GM12878 (cell line): ENCODE data around the gene DBN1. TPM values are rescaled to one million over a fixed set of nuclear protein-coding genes. Genes with fewer than 3 reads are reported as not detected.

ENCODE experiments used
- ATAC-seq: fragments of 200-7000 bp; cut with Tn5 transposase; 3 replicates; pipeline ENCODE4 v1.9.1; 2020; ENCODE audit warnings: mild to moderate bottlenecking, moderate library complexity
- BruUV-seq: library from RNA; stranded (reverse); fragments of 400-500 nt; replicated peaks from 2 replicates; lab custom pipeline; 2021; lab: Mats Ljungman, UMichigan
- CTCF ChIA-PET: fragments of 300-600 bp; sonication (Branson Sonifier 250); formaldehyde crosslinking; extraction: SDS; loops from one replicate; lab custom pipeline; 2021; ENCODE audit warnings: inconsistent platforms; lab: Yijun Ruan, JAX
- POLR2A ChIA-PET: fragments of 350-600 bp; formaldehyde crosslinking; extraction: SDS; loops from one replicate; lab custom pipeline; 2021; ENCODE audit warnings: inconsistent platforms; lab: Charles Lee
- RAD21 ChIA-PET: fragments of 300-600 bp; sonication (Branson Sonifier 250); formaldehyde crosslinking; loops from one replicate; lab custom pipeline; 2023; ENCODE audit warnings: antibody characterized with exemption; ENCODE audit not compliant: unreplicated experiment; lab: Charles Lee
- SMC1A ChIA-PET: fragments of 300-600 bp; sonication (Branson Sonifier 250); formaldehyde crosslinking; loops from one replicate; lab custom pipeline; 2023; ENCODE audit not compliant: unreplicated experiment, uncharacterized antibody; lab: Charles Lee
- DNase-seq: peaks from one replicate; pipeline ENCODE4 v3.0.0-alpha.2; 2011; ENCODE audit warnings: low read depth, low spot score
- FAIRE-seq: peaks from 3 replicates; lab custom pipeline; 2011; peaks lifted over from hg19 to GRCh38; lab: Jason Lieb, UNC
- H2AFZ ChIP-seq: 2 replicates; pipeline ENCODE4 v1.6.0; 2011; ENCODE audit warnings: low read depth, low read length, control low read depth; ENCODE audit not compliant: control insufficient read depth
- H3K27ac ChIP-seq: 2 replicates; pipeline ENCODE4 v1.5.1; 2011; ENCODE audit warnings: control low read depth; ENCODE audit not compliant: control insufficient read depth, insufficient read depth
- H3K27me3 ChIP-seq, 2 experiments: replicated peaks in 1 of 2; 2 replicates each; pipeline versions ENCODE4 v1.6.0 to v1.6.1; 2011; ENCODE audit warnings: low read length in 1 of 2; ENCODE audit not compliant: control insufficient read depth in 2 of 2, insufficient read depth in 2 of 2
- H3K36me3 ChIP-seq, 2 experiments: 2 replicates each; pipeline ENCODE4 v1.5.1; 2011; ENCODE audit warnings: low read length in 1 of 2; ENCODE audit not compliant: control insufficient read depth in 2 of 2, insufficient read depth in 2 of 2
- H3K4me1 ChIP-seq: 2 replicates; pipeline ENCODE4 v1.6.1; 2011; ENCODE audit warnings: mild to moderate bottlenecking, low read length, moderate library complexity, mixed read lengths; ENCODE audit not compliant: control insufficient read depth, insufficient read depth
- H3K4me2 ChIP-seq: 2 replicates; pipeline ENCODE4 v1.6.0; 2011; ENCODE audit warnings: control low read depth; ENCODE audit not compliant: control insufficient read depth, insufficient read depth
- H3K4me3 ChIP-seq: fragments of 200-600 bp; sonication (generic); 2 replicates; pipeline ENCODE4 v1.5.1; 2016
- H3K79me2 ChIP-seq: 2 replicates; pipeline ENCODE4 v1.6.0; 2011; ENCODE audit warnings: low read length; ENCODE audit not compliant: control insufficient read depth, insufficient read depth
- H3K9ac ChIP-seq: 2 replicates; pipeline ENCODE4 v1.8.0; 2011; ENCODE audit warnings: low read length, control low read depth, mixed read lengths; ENCODE audit not compliant: control insufficient read depth, insufficient read depth
- H3K9me3 ChIP-seq: replicated peaks from 3 replicates; pipeline ENCODE4 v1.5.1; 2011; ENCODE audit warnings: mild to moderate bottlenecking, low read length; ENCODE audit not compliant: control insufficient read depth, insufficient read depth
- H4K20me1 ChIP-seq: 2 replicates; pipeline ENCODE4 v1.6.0; 2011; ENCODE audit not compliant: control insufficient read depth, insufficient read depth
- ATF7 ChIP-seq: fragments of 450-650 bp; IDR thresholded peaks from 2 replicates; pipeline ENCODE4 v1.6.1; 2016; ENCODE audit warnings: low read depth, mild to moderate bottlenecking
- BHLHE40 ChIP-seq, 2 experiments: fragments of 450-650 bp in 1 of 2; IDR thresholded peaks; 2 replicates each; pipeline ENCODE4 v1.6.1; 2011 to 2017; ENCODE audit warnings: low read depth in 2 of 2, borderline replicate concordance in 1 of 2, improper control_type of control experiment in 1 of 2, low read length in 1 of 2, mild to moderate bottlenecking in 1 of 2
- EGR1 ChIP-seq, 2 experiments: IDR thresholded peaks; 1 replicate in 1 of 2; 2 replicates in 1 of 2; pipeline ENCODE4 v1.6.1; 2011 to 2012; ENCODE audit warnings: low read depth in 2 of 2, low read length in 2 of 2, borderline replicate concordance in 1 of 2, mild to moderate bottlenecking in 1 of 2, moderate library complexity in 1 of 2
- HDGF ChIP-seq: fragments of 450-650 bp; IDR thresholded peaks from 2 replicates; pipeline ENCODE4 v1.6.1; 2016; ENCODE audit warnings: antibody characterized with exemption
- MXI1 ChIP-seq: fragments of 150-350 bp; IDR thresholded peaks from 2 replicates; pipeline ENCODE4 v1.6.1; 2011; ENCODE audit warnings: low read depth, mild to moderate bottlenecking, inconsistent platforms, low read length, improper control_type of control experiment
- PML ChIP-seq: IDR thresholded peaks from 2 replicates; pipeline ENCODE4 v1.6.1; 2012; ENCODE audit warnings: low read length, inconsistent platforms
- RELB ChIP-seq: fragments of 450-650 bp; IDR thresholded peaks from 2 replicates; pipeline ENCODE4 v1.6.1; 2017; ENCODE audit warnings: low read depth, mild to moderate bottlenecking, moderate library complexity
- RUNX3 ChIP-seq: IDR thresholded peaks from 2 replicates; pipeline ENCODE4 v1.6.1; 2012; ENCODE audit warnings: low read length, inconsistent platforms
- TBL1XR1 ChIP-seq: IDR thresholded peaks from 2 replicates; pipeline ENCODE4 v1.6.1; 2012; ENCODE audit warnings: low read depth, low read length, improper control_type of control experiment
- WGBS: methylation state at CpG from one replicate; pipeline ENCODE4 v1.1.6; 2016; ENCODE audit warnings: low lambda C conversion rate; ENCODE audit not compliant: insufficient replicate concordance, insufficient coverage; ENCODE audit errors: missing lambda C conversion rate; 5-methylcytosine and 5-hydroxymethylcytosine counted together
- in situ Hi-C: fragments of 300-500 bp; cut with MboI; formaldehyde crosslinking; loops from 9 replicates; pipeline ENCODE4 v1.14.3; 2018; ENCODE audit warnings: mixed read lengths
- intact Hi-C: fragments of 100-400 bp; cut with micrococcal nuclease; formaldehyde crosslinking; loops from one replicate; pipeline ENCODE4 v1.14.2; 2022; ENCODE audit not compliant: unreplicated experiment
- polyA plus RNA-seq, 11 experiments: library from polyadenylated mRNA; depleted of rRNA in 4 of 11; unstranded in 6 of 11; stranded (reverse) in 5 of 11; fragments of >200 nt; fragmentation: Nextera tagmentation in 4 of 11; fragmentation: Illumina TruSeq in 1 of 11; extraction: Ambion mirVana in 4 of 11; extraction: Trizol in 1 of 11; gene quantifications; 1 replicate in 1 of 11; 2 replicates in 10 of 11; pipeline versions ENCODE4 v1.2.1 to v1.2.3, GENCODE V29; 2011 to 2016; ENCODE audit warnings: inconsistent platforms in 2 of 11, missing spikeins in 2 of 11, low read depth in 1 of 11
- total RNA-seq, 4 experiments: library from RNA; depleted of rRNA in 3 of 4; stranded (reverse); fragments of >200 nt in 3 of 4; fragmentation: Illumina TruSeq in 1 of 4; extraction: Trizol in 1 of 4; gene quantifications; 2 replicates each; pipeline versions ENCODE4 v1.2.1 to v1.2.3, GENCODE V29; 2013 to 2021

The DBN1 gene
- total and polyA plus RNA-seq, 10 of the 15 experiments (the other 5 are each of a cell fraction or from before 2014, with no cell fraction given) = 0.18 to 81.0 (median 27.9) TPM

- no peaks in the 10 kb centered on the region for H3K36me3 ChIP-seq
- no peak overlapping the region for H3K9ac ChIP-seq
- ChIA-PET RAD21 (no interaction called here), CTCF (interaction anchor here (0.5 to 1.3 kb wide), 3 partner anchors 12 to 721 kb away, joined by 3 read pairs; no protein-coding TSS in a partner anchor), POLR2A (interaction anchor here (1.1 kb wide), 1 partner anchor 72 kb away, joined by 3 read pairs; no protein-coding TSS in a partner anchor), SMC1A (no interaction called here)
- no peak overlapping the region for H3K4me2 ChIP-seq
- no peak overlapping the region for H3K27ac ChIP-seq
- no peak overlapping the region for H3K4me3 ChIP-seq
- TF ChIP-seq BHLHE40 (IDR thresholded peaks at IDR 0.05; ENCODE audit: borderline replicate concordance in 1 of 2, low read depth in 2 of 2, low read length in 1 of 2) (no peak), RUNX3 (no peak), ATF7 (no peak), RELB (no peak), HDGF (no peak), PML (no peak), TBL1XR1 (no peak), EGR1 (IDR thresholded peaks at IDR 0.05; ENCODE audit: borderline replicate concordance in 1 of 2, low read depth in 2 of 2, low read length in 2 of 2) (no peak), MXI1 (no peak)
- no TSS peak for BruUV-seq
- intact Hi-C loops = no loop called here
- in situ Hi-C loops = no loop called here
- no peaks in the 10 kb centered on the region for H3K9me3 ChIP-seq
- H3K27me3 ChIP-seq = no peaks in the 10 kb centered on the region
- DNase-seq = no peak
- H4K20me1 ChIP-seq = no peaks in the 10 kb centered on the region
- H3K4me1 ChIP-seq = no peaks in the 10 kb centered on the region; the same call in 1 of the 2 replicates
- no peak for FAIRE-seq
- no peak overlapping the region for H2AFZ ChIP-seq
- no peaks in the 10 kb centered on the region for H3K79me2 ChIP-seq
- no peak for ATAC-seq
- 68% methylated on average over 27 of the region's 28 CpGs for WGBS
These were observed 13.4 kb downstream of the DBN1 start for GRCh38 chr5:177459819-177460628.
